SH-SY5Y (cell line): Measurements from ENCODE around the gene NKAIN1.

Source experiments
- GATA2 ChIP-seq: IDR thresholded peaks from 2 replicates; pipeline ENCODE4 v1.6.1; 2011; ENCODE audit warnings: mild to moderate bottlenecking, low read depth, low read length
- GATA3 ChIP-seq: IDR thresholded peaks from 2 replicates; pipeline ENCODE4 v1.6.1; 2011; ENCODE audit warnings: low read depth, mild to moderate bottlenecking, low read length, moderate library complexity

DNA sequence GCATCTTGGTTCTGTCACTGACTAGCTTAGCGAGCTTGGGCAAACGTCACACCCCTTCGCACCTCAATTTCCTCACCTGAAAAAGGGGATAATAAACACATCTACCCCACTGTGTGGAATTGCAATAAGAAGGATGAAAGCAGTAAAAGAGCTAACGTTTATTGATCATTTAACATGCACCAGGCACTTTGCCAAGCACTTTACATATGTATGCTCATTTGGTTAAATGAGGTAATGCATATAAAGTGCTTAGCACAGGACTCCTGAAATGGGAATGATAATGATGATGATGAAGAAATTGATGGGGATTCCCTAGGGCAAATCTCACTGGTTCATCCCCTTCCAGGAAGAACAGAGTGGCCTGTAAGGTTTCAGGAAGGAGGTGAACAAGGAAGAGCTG lies 4.8 kb downstream of the NKAIN1 start:
- TF ChIP-seq GATA3 (no peak), GATA2 (no peak)
